Measurements from ENCODE around the gene GNMT. TPM values are rescaled to one million over a fixed set of nuclear protein-coding genes. Genes with fewer than 3 reads are reported as not detected.

Gene GNMT
- total and polyA plus RNA-seq, 5 donors: 0.43 to 5.8 (median 0.88) TPM

DNA sequence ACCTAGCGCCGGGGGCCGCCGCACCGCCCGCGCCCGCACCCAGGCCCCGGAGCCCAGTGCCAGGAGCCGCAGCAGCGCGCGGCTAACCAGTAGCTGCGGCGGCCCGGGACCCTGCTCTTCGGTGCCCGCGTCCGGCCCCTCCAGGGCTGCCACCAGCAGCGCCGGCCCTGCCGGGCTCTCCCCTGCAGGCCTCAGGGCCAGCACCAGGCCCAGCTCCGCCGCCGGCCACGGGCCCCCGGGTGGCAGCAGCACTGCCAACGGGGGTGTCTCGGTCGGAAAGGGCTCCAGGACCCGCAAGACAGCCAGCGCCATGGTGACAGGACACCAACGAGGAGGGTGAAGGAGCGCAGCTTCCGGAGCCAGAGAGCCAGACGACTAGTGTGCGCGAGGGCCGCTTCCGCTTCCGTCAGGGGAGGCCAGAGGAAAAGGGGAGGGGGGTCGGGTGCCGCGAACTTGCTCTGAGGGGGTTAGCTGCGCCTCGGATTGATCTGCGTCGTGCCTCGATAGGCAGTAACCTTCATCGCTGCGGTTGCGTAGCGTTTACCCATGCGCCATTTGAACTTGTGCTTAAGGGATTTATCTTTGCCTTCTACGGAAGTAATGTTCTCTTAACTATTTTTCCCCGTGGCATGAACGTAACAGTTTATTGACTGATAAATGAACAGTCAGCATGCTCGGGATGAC is 18.4 kb downstream of the GNMT start, which contains the start of gene PEX6:
TSS of gene PEX6 (minus strand) at position 343 of the 684 bp plus-strand sequence. CDS start at position 312, 31 bp downstream.
- ATAC-seq: peak; percentile 96 to 97
- under 1% methylated on average over 59 of the region's 59 CpGs for WGBS
- Histone ChIP-seq H3K4me1 (ENCODE audit: control insufficient read depth, insufficient read depth, low read length) (peaks cover 3% of the 10 kb centered on the region), H3K27me3 (ENCODE audit: control insufficient read depth, insufficient read depth) (no peaks in the 10 kb centered on the region), H3K4me3 (ENCODE audit: low read length) (peak within 1 kb of the TSS; percentile 65), H3K27ac (ENCODE audit: low read length) (peak within 1 kb of the TSS; percentile 55), H3K9me3 (ENCODE audit: control insufficient read depth, low read length) (no peaks in the 10 kb centered on the region)
- DNase-seq: peak; percentile 94 to 97 (median 96)
- intact Hi-C loops (cut with DNase I): no loop called here

GRCh38 chr6:42979523-42980177 is 19.1 kb downstream of the GNMT start:
- peak overlapping the region; percentile 65 for H3K4me3 ChIP-seq (ENCODE audit: low read length)
- ATAC-seq (peak in 1 of 2 donors; percentile 3), DNase-seq (no peak)
- no peaks in the 10 kb centered on the region for H3K9me3 ChIP-seq (ENCODE audit: control insufficient read depth, low read length)
- WGBS: 38% methylated on average over 9 of the region's 9 CpGs
- intact Hi-C loops (cut with DNase I): no loop called here
- H3K27ac ChIP-seq (ENCODE audit: low read length): peak overlapping the region; percentile 55
- H3K27me3 ChIP-seq (ENCODE audit: control insufficient read depth, insufficient read depth): no peaks in the 10 kb centered on the region
- H3K4me1 ChIP-seq (ENCODE audit: control insufficient read depth, insufficient read depth, low read length): peaks cover 3% of the 10 kb centered on the region

DNA sequence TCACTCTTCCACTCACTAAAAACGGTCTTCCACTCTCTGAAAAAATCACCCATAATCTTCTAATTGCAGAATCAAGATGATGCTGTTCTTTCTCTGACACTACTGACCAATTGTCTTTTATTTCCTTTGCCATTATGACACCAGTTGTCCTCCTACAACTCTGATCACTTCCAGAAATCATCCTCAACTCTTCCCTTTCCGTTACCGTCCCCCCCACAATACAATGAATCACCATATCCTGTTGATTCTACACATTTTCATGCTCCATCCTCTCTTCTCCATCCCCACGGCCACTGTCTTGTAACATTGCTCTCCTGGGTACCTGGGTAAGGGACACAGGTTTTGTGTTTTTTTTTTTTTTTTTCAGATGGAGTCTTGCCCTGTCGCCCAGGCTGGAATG is 21.3 kb downstream of the GNMT start:
- Histone ChIP-seq H3K4me3 (ENCODE audit: low read length) (no peak overlapping the region), H3K27me3 (ENCODE audit: control insufficient read depth, insufficient read depth) (no peaks in the 10 kb centered on the region), H3K9me3 (ENCODE audit: control insufficient read depth, low read length) (no peaks in the 10 kb centered on the region), H3K27ac (ENCODE audit: low read length) (no peak overlapping the region), H3K4me1 (ENCODE audit: control insufficient read depth, insufficient read depth, low read length) (peaks cover 17% of the 10 kb centered on the region)
- intact Hi-C loops (cut with DNase I): no loop called here
- DNase-seq (no peak), ATAC-seq (no peak)
- 74% methylated on average over 5 of the region's 5 CpGs for WGBS

DNA sequence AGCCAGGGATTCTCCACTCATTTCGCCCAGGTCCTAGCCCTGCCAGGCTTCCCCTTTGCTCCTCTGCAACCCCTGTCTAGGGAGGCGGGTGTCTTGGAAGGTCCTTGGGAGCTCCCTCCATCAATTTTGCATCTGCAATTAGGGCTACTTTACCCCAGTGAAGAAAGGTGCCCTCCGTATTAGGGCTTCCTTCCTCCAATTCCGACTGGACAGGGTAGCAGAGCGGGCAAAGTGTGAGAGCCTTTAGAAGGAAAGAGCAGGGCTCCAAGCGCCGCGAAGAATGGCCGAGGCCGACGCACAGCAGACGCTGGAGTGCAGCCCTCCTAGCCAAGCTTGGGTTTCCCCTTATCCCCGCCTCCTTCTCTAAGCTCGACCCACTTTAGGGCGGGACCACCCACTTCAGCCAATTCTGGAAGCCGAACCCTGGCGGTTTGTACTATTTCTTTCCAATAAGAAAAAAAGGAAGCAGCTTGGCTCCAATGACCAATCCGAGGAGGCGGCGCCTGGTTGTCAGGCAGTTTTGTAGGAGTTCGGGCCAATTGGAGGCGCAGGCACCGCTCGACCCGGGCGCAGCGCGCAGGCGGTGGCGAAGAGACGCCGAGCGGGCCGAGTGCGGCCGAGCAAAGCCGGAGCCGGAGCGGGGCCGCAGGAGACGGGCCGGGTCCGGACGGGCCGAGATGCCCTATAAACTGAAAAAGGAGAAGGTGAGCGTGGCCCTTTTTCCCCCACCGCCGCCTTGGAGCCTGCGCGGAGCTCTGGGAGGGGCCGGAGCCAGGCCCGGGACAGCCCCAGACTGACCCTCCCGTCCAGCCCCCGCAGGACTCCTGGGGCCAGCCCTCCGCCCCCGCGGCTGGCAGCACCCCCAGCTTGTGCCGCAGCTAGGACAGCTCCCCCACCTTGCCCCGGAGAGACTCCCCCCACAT is 23.7 kb downstream of the GNMT start, which contains the start of gene PPP2R5D:
TSS of gene PPP2R5D (plus strand) at position 570 of the 923 bp plus-strand sequence. CDS start at position 678, 108 bp downstream.
- intact Hi-C loops (cut with DNase I): no loop called here
- under 1% methylated on average over 59 of the region's 59 CpGs for WGBS
- H3K27me3 ChIP-seq (ENCODE audit: control insufficient read depth, insufficient read depth): no peaks in the 10 kb centered on the region
- H3K4me1 ChIP-seq (ENCODE audit: control insufficient read depth, insufficient read depth, low read length): peaks cover 23% of the 10 kb centered on the region
- DNase-seq (peak; percentile 98 to 99 (median 98)), ATAC-seq (peak; percentile 97)
- H3K27ac ChIP-seq (ENCODE audit: low read length): peak within 1 kb of the TSS; percentile 95
- peak within 1 kb of the TSS; percentile 90 for H3K4me3 ChIP-seq (ENCODE audit: low read length)
- no peaks in the 10 kb centered on the region for H3K9me3 ChIP-seq (ENCODE audit: control insufficient read depth, low read length)

DNA sequence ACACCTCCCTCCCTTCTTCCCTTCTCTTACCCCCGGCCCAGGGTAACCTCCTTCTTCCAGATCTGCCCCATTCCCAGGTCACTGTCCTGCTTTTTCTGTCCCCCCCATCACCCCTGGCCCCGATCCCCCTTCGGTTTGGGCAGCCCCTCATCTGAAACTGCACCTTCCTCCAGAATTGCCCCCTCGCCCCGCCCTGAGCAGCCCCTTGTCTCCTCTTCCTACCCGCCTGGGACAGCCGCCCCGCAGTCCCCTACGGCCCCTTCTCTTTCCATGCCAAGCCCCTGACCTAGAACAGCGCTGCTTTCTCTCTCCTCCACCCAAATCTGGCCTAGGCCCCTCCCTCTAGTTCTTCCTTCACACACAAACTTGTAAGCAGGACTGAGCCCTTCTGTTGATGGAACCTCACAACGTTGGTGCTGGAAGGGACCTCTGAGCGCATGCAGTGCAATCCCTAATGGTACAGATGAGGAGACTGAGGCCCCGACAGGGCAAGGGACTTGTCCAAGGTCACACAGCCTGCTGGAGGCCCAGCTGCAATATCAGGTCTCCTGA is 24.4 kb downstream of the GNMT start:
- 9% methylated on average over 13 of the region's 13 CpGs for WGBS
- ATAC-seq (peak; percentile 12), DNase-seq (peak in 1 of 3 donors; percentile 69)
- peak overlapping the region; percentile 87 for H3K27ac ChIP-seq (ENCODE audit: low read length)
- peaks cover 20% of the 10 kb centered on the region for H3K4me1 ChIP-seq (ENCODE audit: control insufficient read depth, insufficient read depth, low read length)
- H3K4me3 ChIP-seq (ENCODE audit: low read length): peak overlapping the region; percentile 90
- H3K9me3 ChIP-seq (ENCODE audit: control insufficient read depth, low read length): no peaks in the 10 kb centered on the region
- intact Hi-C loops (cut with DNase I): no loop called here
- no peaks in the 10 kb centered on the region for H3K27me3 ChIP-seq (ENCODE audit: control insufficient read depth, insufficient read depth)

- Histone ChIP-seq H3K27ac (ENCODE audit: low read length) (peak overlapping the region; percentile 13), H3K4me3 (ENCODE audit: low read length) (no peak overlapping the region), H3K4me1 (ENCODE audit: control insufficient read depth, insufficient read depth, low read length) (peaks cover 20% of the 10 kb centered on the region), H3K9me3 (ENCODE audit: control insufficient read depth, low read length) (no peaks in the 10 kb centered on the region), H3K27me3 (ENCODE audit: control insufficient read depth, insufficient read depth) (no peaks in the 10 kb centered on the region)
- ATAC-seq (no peak), DNase-seq (no peak)
- WGBS: 52% methylated on average over 5 of the region's 5 CpGs
- intact Hi-C loops (cut with DNase I): no loop called here
Measured at GRCh38 chr6:42987533-42988451, 27.2 kb downstream of the GNMT start.

DNA sequence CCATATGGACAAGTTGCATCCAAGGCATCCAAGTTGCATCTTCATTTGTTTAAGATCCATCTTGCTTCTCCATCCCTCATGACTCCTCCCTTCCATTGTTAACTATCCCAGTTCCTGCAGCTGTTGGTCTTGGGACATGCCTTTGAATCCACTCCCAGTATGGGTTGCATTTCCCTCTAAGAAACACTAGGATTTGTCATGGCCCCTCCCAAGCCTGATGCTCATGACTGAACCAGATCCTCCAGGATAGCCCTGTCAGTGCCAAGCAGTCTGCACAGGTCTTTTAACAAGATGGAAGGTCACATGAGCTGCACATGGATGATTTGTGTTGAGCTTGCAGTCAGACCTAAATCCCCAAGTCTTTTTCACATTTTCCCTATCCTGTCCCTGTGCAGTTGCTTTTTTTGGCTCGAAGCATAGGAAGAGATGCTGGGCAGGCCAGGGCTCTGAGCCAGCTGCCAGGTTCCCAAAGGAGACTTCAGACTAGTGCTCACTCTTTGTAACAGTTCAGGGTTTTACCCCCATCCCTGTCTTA is 28.0 kb downstream of the GNMT start:
- WGBS: 20% methylated on average over 1 of the region's 1 CpG
- no peak for ATAC-seq
- Histone ChIP-seq H3K9me3 (ENCODE audit: control insufficient read depth, low read length) (no peaks in the 10 kb centered on the region), H3K27me3 (ENCODE audit: control insufficient read depth, insufficient read depth) (no peaks in the 10 kb centered on the region), H3K4me3 (ENCODE audit: low read length) (no peak overlapping the region), H3K4me1 (ENCODE audit: control insufficient read depth, insufficient read depth, low read length) (peaks cover 20% of the 10 kb centered on the region), H3K27ac (ENCODE audit: low read length) (no peak overlapping the region)
- intact Hi-C loops (cut with DNase I): no loop called here
- DNase-seq: peak in 2 of 3 donors; percentile 29 to 74

- intact Hi-C loops (cut with DNase I): no loop called here
- 88% methylated on average over 5 of the region's 5 CpGs for WGBS
- peaks cover 20% of the 10 kb centered on the region for H3K4me1 ChIP-seq (ENCODE audit: control insufficient read depth, insufficient read depth, low read length)
- H3K27ac ChIP-seq (ENCODE audit: low read length): no peak overlapping the region
- DNase-seq (no peak), ATAC-seq (no peak)
- H3K27me3 ChIP-seq (ENCODE audit: control insufficient read depth, insufficient read depth): no peaks in the 10 kb centered on the region
- H3K4me3 ChIP-seq (ENCODE audit: low read length): no peak overlapping the region
- no peaks in the 10 kb centered on the region for H3K9me3 ChIP-seq (ENCODE audit: control insufficient read depth, low read length)
Measured at GRCh38 chr6:42989923-42990322, 29.4 kb downstream of the GNMT start.

- Histone ChIP-seq H3K4me3 (ENCODE audit: low read length) (no peak overlapping the region), H3K27ac (ENCODE audit: low read length) (no peak overlapping the region), H3K4me1 (ENCODE audit: control insufficient read depth, insufficient read depth, low read length) (no peaks in the 10 kb centered on the region), H3K9me3 (ENCODE audit: control insufficient read depth, low read length) (no peaks in the 10 kb centered on the region), H3K27me3 (ENCODE audit: control insufficient read depth, insufficient read depth) (no peaks in the 10 kb centered on the region)
- 95% methylated on average over 2 of the region's 2 CpGs for WGBS
- ATAC-seq (no peak), DNase-seq (no peak)
- intact Hi-C loops (cut with DNase I): no loop called here
Measured at GRCh38 chr6:42993445-42993844, 32.9 kb downstream of the GNMT start.

DNA sequence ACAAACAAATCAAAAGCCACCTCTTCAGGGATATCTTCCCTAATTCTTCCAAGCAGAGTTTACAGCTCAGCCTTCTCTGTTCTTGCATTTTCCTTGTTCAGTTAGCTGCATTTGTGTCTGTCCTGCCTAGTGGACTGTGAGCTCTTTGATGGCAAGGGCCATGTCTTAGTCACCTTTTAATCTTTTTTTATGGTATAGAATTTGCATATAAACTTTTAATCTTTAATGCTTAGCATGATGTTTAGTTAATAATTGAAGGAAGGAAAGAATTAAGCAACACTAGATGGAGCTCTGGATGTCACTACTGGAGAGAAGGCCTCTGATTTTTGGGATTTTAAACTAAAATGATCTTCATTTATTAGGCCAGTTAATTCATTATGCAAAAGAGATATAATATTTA is 36.0 kb downstream of the GNMT start:
- H3K27ac ChIP-seq (ENCODE audit: low read length): no peak overlapping the region
- no peaks in the 10 kb centered on the region for H3K27me3 ChIP-seq (ENCODE audit: control insufficient read depth, insufficient read depth)
- DNase-seq (no peak), ATAC-seq (no peak)
- no peaks in the 10 kb centered on the region for H3K9me3 ChIP-seq (ENCODE audit: control insufficient read depth, low read length)
- intact Hi-C loops (cut with DNase I): no loop called here
- H3K4me1 ChIP-seq (ENCODE audit: control insufficient read depth, insufficient read depth, low read length): no peaks in the 10 kb centered on the region
- no peak overlapping the region for H3K4me3 ChIP-seq (ENCODE audit: low read length)
